ENCODE measurements around the gene GBGT1.

Gene GBGT1

DNA sequence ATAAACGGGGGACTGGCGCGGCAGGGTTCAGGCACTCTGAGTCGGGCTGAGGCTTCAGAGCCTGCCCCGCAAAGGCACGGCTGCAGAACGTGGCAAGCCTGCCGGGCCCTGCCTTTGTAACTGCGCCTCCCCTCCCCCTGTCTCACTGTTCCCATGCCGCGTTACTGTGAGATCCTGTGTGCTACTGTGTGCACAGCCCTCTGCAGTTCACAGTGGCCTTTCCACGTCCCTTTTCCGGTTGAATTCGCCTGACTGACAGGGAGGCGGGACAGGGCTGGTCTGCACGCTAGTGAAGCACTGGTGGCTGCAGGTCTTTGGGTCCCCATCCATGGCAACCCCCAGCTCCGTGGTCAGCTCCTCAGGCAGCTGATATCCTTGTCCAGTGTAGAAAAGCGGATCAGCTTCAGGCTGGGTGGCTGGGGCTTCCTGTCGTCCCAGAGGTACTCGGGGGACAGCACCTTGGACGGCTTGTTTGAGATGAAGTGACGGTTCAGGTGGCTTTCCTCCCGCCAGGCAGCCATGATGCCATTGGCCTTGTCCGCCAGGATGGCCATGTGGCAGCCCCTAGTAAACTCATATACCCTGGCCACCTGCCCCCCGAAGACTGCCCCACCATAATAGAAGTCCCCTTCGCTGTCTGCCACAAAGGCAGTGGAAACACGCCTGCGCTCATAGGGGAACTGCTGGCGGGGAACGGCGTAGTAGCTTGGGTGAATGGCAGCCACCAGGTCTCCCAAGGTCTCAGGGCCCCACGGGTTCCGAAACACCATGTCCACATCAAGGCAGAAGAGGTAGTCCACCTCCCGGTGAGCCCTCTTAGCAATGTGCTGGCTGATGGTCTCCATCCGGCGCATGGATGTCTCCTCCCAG, 10.3 kb downstream of the GBGT1 start:
- intact Hi-C loops (cut with DNase I; ENCODE audit: low total_unique reads): no loop called here
- H3K4me1 ChIP-seq: peaks cover 0 to 8% (median 5%) of the 10 kb centered on the region in 4 donors
- no peak for DNase-seq
- no peak overlapping the region for H3K4me3 ChIP-seq
- H3K9me3 ChIP-seq: no peaks in the 10 kb centered on the region
- TF ChIP-seq, protein P1, sequence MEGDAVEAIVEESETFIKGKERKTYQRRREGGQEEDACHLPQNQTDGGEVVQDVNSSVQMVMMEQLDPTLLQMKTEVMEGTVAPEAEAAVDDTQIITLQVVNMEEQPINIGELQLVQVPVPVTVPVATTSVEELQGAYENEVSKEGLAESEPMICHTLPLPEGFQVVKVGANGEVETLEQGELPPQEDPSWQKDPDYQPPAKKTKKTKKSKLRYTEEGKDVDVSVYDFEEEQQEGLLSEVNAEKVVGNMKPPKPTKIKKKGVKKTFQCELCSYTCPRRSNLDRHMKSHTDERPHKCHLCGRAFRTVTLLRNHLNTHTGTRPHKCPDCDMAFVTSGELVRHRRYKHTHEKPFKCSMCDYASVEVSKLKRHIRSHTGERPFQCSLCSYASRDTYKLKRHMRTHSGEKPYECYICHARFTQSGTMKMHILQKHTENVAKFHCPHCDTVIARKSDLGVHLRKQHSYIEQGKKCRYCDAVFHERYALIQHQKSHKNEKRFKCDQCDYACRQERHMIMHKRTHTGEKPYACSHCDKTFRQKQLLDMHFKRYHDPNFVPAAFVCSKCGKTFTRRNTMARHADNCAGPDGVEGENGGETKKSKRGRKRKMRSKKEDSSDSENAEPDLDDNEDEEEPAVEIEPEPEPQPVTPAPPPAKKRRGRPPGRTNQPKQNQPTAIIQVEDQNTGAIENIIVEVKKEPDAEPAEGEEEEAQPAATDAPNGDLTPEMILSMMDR (IDR thresholded peaks at IDR 0.05): no peak
- peaks cover 0 to 15% (median 0%) of the 10 kb centered on the region in 3 donors for H3K36me3 ChIP-seq
- no peaks in the 10 kb centered on the region for H3K27me3 ChIP-seq
- no peak overlapping the region for H3K27ac ChIP-seq

DNA sequence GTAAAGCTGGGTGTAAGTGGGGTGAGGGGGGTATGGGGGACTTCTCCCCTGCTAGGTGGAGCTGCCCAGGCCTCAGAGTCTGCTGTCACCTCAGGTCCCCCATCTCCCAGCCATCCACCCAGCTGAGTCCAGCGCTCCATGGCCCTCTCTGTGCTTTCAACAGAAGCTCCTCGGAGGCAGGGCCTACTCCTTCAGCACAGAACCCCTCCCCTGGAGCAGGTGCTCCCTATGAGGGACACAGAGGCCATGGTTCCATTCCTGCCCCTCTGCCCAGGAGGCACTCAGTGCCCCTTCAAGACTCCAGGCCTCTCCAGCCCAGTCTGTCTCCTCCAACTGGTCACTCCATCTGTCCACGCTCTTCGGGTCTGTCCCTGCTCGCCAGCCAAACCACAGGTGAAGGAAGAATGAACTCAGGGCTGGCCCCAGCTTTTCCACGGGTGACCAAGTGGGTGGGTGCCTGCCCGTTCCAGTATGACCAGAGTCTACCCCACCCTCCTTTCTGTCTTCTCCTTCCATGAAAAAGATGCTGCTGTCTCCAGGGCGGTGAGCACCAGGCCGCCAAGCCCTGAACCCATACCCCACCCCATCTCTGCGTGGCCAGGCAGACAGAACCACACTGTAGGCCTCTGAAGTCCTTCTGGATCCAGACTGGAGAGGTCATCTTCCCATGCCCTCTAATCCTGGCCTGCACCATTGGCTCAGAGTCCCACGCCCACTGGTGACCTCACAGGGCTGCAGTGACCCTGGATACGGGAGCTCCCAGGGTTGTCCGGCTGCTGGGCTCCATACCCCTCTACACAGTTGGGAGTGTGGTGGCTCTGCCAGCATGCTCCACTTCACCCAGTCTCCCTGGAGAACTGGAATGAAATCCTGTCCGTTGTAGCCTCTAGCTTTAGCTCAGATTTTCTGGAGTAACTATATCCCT, 11.9 kb downstream of the GBGT1 start:
- Histone ChIP-seq H3K4me3 (no peak overlapping the region), H3K27ac (no peak overlapping the region), H3K36me3 (peaks cover 0 to 15% (median 0%) of the 10 kb centered on the region in 3 donors), H3K4me1 (peaks cover 0 to 24% (median 17%) of the 10 kb centered on the region in 4 donors), H3K27me3 (no peaks in the 10 kb centered on the region), H3K9me3 (no peaks in the 10 kb centered on the region)
- intact Hi-C loops (cut with DNase I; ENCODE audit: low total_unique reads): no loop called here
- TF ChIP-seq, protein P1 (IDR thresholded peaks at IDR 0.05): no peak
- no peak for DNase-seq

DNA sequence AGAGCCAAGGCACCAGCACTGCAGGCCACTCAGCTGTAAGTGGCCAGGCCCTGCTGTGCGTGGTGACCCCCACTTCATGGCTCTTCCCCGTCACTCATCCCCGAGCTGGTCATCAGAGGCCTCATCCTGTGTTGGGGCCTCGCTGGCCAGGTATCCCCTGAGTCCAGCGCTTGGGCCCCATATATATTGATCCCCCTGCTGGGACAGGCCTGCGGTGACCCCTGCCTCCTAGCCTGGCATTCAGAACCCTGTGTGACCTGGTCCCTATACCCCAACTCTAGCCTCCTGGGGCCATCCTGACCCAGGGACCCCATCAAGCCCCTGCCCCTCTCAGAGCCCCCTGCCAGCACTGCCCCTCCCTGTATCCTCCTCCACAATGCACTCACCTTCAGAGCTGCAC, 12.7 kb downstream of the GBGT1 start:
- intact Hi-C loops (cut with DNase I; ENCODE audit: low total_unique reads): no loop called here
- peaks cover 0 to 26% (median 17%) of the 10 kb centered on the region in 4 donors for H3K4me1 ChIP-seq
- no peak overlapping the region for H3K4me3 ChIP-seq
- H3K27ac ChIP-seq: no peak overlapping the region
- H3K36me3 ChIP-seq: peaks cover 0 to 13% (median 0%) of the 10 kb centered on the region in 3 donors
- TF ChIP-seq, protein P1 (IDR thresholded peaks at IDR 0.05): no peak
- H3K9me3 ChIP-seq: no peaks in the 10 kb centered on the region
- H3K27me3 ChIP-seq: no peaks in the 10 kb centered on the region
- DNase-seq: no peak

DNA sequence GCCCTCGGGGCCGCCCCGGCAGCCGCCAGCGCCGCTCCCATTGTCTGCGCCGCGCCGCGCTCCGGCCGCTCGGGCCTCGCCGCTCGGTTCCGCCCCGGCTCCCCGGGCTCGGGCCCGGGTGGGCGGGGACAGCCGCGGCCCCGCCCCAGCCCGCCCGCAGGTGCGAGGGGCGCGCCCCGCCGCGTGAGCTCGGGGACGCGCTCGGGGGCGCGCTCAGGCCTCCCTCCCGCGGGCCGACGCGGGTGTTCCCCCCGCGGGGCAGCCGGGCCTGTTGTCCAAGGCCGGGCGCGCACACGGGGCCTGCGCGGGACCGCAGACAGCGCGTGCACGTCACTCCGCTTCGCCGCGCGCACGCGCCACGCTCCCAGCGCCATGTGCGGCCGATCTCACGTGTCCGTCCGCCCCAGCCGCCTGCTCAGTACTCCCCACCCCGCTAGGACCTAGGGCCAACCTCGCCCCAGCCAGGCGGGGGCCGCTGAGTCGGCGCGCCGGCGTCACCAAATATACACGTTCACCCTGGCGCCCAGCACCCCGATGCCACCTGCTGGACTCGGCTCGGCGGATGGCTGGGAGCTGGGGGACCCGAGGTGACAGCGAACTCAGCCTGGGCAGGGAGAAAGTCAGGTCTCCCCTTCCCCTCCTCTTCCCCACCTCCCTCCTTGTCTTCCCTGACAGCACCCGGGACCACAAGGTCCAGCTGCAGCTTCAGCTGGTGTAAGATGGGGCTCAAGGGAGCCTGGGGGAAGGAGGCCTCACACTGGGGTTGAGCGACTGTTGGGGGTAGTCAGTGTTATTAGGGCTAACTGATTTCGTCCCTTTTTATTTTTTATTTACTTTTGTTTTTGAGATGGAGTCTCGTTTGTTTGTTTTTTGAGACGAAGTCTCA, 14.3 kb downstream of the GBGT1 start:
- Histone ChIP-seq H3K4me1 (peaks cover 0 to 36% (median 24%) of the 10 kb centered on the region in 4 donors), H3K9me3 (no peaks in the 10 kb centered on the region), H3K4me3 (peak overlapping the region; percentile 60 to 82), H3K36me3 (no peaks in the 10 kb centered on the region), H3K27me3 (no peaks in the 10 kb centered on the region), H3K27ac (peak overlapping the region; percentile 84 to 86)
- intact Hi-C loops (cut with DNase I; ENCODE audit: low total_unique reads): loop anchor here (5.0 kb wide), 1 partner anchor 122 kb away; no protein-coding TSS in a partner anchor
- TF ChIP-seq, protein P1 (IDR thresholded peaks at IDR 0.05): peak; percentile 24 to 38
- peak; percentile 90 to 94 for DNase-seq

Measured in tibial artery (tissue), 4 donors.